EH (cell line): ENCODE data around the gene RCAN2.

ENCODE experiments used
- DNase-seq: peaks from one replicate; pipeline ENCODE4 v3.0.0-alpha.2; 2015; ENCODE audit warnings: low read depth

Gene RCAN2

DNA sequence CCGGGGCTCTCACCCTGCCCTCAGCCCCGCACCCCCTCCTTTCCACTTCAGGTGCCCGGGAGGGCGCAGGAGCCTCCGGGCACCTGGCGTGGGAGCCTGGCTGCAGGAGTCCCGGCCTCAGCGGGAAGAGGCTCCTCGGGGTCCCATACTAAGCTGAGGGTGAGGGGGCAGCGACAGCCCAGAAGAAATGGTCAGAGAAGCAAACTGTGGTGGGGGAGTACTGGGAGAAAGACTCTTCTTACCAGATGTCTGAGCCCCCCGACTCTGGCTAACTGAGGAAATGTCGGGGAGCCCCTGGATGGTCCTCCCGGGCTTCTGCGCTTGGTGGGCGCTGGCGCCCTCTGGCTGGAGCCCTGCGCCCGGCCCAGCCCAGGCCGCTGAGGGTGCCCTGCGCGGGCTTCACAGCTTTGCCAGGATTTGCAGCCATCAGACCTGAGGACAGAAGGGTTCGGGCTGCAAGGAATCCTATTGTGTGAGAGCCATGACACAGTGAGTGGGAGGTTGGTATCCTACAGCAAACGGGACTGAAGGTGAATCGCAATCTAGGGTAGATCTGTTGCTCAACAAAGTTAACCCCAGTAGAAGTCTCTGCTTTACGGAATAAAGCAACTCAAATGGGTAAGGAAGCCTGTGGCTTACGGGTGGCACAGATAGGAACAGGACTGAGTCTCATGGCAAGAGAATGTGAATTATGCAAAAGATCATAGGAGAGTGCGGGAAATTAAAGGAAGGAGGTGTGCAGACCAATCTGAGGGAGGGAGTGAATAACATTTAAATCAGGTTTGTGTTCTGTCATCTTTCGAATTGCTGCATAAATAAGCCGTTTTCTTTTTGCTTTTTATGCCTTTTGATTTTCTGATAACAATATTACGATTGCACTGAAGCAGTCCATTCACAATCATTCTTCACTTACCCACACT, 639 bp upstream of the RCAN2 start:
- peak; percentile 15 for DNase-seq

DNA sequence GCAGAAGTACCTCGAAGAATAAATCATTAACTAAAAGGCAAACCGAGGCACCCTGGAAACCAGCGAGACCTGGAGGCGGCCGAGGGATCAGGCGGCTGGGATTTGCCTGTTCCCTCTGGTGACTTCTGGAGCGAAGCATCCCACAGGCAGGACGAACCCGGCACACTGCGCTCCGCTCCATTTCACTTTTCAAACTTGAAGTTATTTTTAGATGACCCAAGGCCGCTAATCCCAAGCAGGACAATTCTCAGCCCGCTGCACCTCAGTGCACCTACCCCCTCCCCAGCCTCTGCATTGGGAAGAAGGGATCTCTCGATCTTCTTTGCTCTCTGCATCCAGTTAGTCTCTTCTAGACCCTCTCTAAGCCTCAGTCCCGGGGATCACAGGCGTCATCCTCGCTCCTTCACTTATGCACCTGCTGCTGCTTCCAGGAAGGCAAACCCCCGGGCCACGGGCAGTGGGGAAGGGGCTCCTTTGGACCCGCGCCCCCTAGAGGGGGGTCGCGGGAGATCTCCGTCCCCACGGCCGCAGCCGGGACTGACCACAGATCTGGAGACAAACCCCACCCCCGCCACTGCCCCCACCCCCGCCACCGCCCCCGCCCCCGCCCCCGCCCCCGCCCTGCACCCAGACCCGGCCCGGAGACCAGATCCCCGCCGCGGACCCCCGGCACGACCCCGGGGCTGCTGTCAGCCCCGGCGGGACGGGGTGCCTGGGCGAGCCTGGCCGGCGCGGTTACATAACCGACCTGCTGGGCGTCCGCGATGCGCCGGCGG, 636 bp downstream of the RCAN2 start:
- no peak for DNase-seq

DNA sequence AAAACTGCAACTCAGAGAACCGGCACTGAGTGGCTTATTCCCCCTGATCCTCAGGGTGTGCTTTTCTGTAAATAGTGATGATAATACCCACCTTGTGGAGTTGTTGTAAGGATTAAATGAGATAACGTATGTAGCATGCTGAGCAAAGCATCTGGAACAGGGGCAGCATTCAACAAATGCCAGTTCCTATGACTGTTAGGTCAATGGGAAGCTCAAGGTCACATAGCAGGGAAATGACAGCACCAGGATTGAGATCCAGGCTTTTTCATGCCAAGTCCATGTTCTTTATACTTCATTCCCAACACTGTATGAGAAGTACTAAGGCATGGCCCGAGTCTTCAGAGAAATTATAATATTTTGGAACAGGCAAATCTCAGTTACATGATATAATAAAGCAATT, 5.1 kb downstream of the RCAN2 start:
- DNase-seq: no peak

DNA sequence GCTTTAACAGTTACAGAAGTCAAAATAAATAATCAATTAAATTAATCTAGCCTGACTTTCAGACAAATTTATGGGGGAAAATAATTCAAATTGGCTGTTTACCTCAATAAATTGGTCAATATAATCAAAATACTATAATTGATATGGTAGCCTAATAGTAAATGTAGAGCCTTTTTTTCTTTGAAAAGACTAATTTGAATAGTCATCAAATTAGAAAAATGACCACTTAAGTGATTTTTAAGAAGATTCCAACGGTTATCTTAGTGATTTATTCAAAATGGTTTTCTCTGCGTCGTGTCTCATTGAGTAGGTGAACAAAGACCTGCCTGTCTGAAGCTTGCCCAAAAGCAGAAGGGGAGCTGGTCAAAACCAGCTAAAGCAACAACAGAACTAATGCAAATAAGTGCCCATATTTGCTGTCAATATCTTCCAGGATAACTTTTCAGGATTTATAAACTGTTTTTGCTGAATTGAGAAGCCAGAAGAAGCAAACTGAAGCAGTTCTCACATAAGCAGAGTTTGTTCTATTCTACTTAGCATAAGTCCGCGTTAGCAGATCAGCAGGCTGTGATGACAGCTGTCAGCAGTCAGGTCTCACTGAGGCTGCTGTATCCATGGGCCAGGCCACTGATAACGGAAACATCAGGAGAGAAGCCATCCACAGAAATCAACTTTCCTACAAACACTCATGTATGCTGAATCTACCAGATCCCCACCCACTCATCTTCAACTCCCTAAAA, 7.0 kb downstream of the RCAN2 start:
- DNase-seq: no peak

DNA sequence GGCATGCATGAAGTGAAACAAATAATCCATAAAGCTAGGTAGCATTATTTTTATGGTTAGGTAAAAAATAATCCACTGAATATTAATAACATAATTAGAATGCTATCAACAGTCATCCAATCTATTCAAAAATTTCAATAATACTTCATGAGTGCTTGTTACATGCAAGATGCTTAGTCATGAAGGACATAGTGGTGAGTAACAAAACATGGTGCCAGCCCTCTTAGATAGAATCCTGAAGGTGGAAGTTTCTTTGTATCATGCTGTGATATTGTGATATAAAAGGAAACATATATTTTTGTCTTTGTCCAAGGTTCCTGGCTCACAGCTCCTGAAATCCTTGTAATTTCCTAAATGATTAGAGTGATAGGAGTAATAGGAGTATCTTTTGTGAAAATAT, 14.9 kb downstream of the RCAN2 start:
- DNase-seq: no peak

DNA sequence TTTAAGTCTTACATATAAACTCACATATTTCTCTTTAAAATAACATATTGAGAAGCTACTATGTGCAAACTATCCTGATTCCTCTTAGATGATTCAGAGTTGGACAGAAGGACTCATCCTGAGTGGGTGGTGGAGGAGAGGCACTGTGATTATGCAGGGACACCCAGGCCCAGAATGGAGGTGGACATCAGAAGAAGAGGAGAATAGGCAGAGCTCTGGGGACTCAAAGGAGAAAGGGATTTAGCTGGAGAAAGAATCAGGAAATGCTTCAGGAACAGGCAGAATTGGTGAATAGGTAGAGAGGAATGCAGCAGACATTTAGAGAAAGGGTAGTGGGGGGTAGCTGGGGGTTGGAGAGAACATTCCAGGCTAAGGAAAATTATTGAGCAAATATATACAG, 17.4 kb downstream of the RCAN2 start:
- DNase-seq: peak; percentile 48

DNA sequence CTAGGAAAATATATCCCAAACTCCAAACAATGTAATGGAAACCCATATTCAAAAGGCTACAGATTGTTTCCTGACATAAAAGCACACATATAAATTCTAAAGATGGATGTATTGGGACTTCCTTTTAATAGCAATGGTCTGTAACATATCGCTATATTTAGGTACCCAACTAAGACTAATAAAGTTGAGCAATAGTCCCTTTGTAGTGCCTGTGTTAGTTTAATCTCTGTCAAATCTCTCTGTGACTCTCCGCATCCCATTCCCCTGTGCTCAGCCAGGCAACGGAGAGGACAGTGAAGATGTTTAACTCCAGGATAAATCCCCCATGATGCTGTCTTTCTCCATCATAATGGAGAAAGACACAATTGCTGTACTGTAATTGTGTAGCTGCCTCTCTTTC, 19.0 kb downstream of the RCAN2 start:
- DNase-seq: no peak

DNA sequence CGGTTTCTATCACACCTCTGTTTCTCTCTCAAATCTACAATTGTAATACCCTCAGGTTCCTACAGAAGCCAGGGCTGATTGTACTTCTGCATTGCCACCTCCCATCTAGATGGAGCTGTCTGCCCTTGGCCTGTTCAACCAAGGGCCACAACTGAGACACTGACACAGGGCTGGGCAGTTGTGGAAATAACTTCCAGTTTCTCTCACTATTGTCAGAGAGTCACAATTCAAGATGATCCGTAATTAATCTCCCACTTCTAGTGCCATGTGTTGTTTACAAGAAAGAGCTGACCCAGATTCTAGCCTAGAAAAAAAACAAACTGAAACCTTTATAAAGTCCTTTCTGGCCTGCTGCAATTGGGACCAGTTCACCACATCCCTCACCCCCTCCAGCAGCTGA, 22.2 kb downstream of the RCAN2 start:
- no peak for DNase-seq

DNA sequence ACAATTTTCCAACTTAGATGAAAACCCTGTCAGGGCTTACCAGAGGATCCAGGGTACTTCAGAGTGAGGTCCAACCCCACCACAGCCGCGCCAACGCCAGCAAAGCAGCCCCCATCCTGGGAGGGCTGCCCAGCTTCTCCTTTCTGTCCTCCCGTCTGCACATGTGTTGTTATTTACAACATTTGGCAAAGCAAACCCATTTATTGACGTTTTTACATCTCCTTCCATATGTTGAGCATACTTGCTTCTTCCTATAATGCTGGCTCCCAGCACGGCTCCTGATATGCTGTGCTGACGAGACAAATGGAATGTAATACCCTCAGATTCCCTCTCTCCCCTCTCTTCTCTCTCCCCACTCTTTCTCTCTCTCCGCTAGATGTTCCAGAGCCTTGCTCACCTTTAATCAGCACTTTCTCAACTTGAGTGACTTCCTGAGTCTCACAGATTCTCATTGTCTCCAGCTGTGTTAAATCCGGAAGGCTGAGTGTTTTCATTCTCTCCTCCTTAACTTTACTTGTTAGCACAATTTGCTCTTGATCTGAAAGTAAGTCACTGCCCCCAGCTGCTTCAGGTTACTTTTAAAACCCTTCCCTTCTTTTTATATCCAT, 22.7 kb downstream of the RCAN2 start:
- DNase-seq: no peak

DNA sequence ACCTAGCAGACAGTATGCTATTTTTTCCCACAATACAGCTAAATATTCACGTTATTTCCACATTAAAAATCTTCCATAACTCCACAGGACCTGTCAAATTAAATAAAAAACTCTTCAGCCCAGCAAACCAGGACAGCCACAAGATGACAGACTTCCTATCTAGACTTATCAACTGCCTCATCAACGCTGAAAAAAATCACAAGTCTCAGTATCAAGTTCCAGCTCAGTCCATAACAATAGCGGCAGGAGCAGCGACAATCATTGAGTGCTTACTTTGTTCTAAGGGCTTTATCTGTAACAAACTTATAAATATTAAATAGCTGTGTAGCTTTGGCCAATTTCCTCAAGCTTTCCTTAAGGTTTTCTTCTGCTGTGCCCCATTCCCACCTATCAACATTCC, 24.7 kb downstream of the RCAN2 start:
- DNase-seq: no peak

DNA sequence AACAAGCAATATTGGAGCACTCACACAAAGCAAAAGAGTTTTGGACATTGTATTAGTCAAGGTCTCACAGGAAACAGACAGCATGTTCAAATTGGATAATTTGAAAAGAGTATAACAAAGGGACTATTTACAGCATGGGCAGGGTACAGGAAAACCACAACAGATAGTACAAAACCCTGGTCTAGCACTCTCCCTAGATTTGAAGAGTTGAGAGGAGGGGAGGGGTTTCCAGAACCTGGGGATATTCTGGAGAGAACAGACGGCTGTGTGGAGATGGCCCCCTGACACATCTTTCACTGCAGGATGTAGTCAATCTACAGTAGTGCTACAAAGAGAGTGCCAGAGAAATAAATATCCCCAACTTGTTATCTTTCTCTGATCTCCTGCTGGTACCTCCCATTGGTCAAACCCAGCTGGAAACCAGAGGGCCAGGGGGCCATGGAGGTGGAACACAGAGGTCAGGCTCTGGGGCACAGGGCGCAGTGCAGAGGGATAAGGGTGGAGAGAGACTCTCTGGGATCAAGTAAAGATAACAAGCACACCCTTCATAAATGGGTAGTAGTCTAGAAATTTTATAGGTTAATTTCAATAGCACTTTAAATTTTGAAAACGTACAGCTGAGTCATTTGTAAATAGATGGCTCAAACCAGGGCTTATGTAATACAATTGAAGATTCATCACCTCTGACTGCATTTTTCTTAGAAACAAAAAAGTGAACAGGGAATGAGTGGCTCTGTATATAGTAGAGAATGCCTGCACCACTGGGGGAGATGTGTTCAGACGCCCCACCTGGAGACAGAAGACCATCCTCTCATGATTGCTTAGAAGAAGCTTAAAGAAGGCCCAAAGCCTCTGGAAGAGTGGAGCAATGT, 25.7 kb downstream of the RCAN2 start:
- DNase-seq: no peak

DNA sequence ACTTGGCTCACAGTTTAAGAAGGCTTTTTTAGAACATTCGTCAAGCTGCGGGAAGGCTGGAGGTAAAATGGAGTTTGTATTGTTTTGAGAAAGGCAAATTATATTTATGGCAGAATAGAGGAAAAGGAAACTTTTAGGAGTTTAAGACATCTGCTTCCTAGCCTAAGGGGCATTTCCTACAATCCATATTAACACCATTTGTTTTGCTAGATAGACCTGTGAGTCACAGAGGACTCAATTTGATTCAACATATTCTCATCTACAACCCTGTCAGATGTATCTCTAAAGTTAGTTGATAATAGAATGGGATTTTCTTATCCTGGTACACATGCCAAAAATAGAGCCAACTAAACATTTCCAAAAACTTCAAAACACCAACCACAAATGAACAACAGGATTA, 35.0 kb downstream of the RCAN2 start:
- peak; percentile 3 for DNase-seq

DNA sequence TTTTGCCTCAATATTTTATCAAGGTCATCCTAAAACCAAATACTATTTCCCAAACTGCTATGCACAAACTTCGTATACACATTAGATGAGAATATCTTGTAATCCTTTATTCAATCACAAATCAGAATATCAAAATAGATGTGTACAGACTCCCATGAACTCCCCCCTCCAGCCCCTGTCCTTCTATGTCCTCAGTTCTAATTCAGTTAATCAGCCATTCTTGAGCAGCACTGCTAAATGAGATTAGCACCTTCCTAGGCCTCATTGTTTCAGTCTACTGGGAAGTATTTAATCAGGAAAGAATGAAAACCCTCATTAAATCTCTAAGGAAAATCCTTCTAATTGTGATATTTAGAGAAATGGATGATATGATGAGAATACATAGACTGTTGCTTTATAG, 36.6 kb downstream of the RCAN2 start:
- DNase-seq: no peak

DNA sequence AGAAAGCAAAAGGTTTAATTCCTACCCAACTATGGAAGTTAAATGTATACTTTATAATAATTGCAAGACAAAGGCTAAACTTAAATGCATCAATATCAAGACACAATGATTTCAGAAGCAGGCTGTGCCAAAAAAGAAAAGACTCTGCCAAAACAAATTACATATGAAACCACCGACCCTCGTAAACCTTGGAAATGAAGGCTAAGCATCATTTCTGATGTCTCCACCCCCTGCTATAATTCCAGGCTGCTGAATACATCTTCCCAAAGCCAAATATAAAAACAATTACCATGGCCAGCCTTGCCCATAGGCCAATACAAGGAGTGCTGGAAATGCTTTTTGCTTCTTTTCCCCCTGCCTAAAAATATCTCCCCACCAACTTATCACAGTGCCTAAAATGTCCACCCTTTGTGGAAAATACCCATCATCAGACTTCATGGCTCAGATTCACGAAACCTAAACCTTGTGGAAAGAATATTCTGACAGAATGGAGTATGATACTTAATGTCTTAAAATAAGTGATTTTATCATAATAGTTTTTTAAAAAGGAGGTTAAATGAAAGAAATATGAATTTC, 37.4 kb downstream of the RCAN2 start:
- DNase-seq: peak; percentile 54

DNA sequence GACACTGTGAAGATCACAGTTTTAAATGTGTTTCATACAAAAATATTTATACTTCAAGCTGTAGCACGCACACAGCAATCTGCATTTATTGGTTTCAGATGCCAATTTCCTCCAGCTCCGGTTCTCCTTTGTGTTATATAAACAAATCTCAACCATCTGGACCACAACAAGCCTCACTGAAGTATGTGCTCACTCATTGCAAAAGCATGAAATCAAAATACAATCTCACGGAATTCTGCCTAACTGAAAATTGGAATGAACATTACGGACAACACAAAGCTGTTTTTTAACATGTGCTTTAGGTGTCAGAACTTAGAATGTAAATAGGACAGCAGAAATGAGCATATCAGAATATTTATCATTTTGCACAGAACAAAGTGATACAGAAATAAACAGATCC, 38.0 kb downstream of the RCAN2 start:
- DNase-seq: peak; percentile 79

DNA sequence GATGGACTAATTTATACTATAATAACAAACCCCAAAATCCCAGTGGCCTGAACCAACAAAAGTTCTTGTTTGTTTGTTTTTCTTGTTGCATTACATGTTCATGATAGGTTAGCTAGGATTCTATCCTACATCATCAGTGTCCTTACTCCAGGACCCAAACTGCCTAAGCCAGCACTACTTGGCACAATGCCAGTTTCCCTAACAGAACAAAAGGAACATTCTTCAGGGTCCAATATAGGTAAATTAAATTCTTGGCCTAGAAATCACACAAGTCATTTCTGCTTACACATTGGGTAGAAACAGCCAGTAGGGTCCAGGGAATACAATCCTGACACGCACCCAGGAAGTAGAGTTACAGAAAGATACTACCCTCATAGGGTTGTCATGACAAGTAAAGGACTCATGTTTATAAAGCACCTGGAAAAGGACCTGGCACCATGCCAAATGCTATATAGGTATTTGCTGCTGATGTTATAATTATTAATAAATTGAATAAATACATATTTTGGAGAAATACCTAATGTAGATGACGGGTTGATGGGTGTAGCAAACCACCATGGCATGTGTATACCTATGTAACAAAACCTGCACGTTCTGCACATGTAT, 38.8 kb downstream of the RCAN2 start:
- DNase-seq: no peak

DNA sequence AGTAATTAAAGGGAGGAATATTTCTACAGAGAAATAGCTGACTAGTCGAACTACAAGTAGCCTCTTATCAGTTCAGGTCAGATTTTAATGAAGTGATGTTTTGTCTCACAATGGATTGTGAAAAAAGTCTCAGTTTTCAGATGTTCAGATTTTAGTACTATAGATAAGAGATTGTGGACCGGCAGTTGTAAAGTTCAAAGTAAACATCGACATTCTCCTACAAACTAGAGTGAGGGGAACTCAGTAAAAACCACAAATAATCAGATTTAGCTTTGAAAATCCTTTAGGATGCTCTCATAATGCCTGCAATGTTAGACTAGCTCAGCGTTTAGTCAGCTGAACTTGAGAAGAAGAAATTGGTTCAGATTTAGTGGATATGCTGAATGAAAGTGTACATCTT, 39.9 kb downstream of the RCAN2 start:
- DNase-seq: no peak

DNA sequence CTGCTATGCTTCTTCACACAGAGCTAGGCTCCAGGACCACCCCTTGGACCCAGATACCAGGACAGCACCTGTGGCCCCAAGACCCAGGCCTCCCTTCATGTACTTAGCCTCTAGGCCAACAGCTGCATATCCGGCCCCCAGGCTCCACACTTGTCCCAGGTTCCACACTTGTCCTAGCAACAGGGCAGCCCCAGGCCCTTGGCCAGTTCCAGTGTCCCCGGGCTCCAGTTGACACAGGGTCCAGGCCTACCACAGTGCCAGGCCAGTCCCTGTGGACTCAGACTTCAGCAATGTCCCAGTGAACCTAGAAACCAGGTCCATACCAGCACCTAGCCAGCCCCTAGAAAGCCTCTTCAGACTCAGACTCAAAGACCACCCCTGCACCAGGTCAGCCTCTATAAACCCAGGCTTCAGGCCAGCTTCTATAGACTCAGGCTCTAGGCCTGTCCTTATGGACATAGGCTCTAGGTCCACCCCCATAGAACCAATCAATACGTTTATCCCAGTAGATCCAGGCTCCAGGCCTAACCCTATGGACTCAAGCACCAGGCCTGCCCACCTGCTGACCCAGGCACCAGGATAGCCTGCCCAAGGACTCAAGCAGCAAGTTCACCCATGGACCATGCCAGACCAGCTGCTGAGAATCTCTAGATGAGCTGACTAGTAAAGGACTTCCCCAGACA, 46.3 kb downstream of the RCAN2 start:
- DNase-seq: no peak

DNA sequence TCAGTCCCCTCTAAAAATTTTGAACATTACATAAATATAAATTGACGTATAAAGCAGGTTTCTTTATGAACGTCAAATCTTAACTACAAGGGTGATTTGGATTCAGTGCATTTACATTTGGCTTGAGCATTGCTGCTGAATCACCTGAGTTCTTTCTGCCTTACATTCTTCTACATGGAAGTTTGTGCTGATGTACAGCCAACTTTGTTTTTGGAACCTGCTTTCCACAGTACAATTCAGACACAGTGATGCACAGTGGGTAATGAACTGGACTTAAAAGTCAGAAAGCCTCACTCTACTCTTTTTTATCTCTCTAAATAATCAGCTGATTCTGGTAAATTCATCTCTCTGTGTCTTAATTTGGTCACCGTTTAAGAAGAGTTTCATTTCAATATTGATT, 47.6 kb downstream of the RCAN2 start:
- DNase-seq: no peak

DNA sequence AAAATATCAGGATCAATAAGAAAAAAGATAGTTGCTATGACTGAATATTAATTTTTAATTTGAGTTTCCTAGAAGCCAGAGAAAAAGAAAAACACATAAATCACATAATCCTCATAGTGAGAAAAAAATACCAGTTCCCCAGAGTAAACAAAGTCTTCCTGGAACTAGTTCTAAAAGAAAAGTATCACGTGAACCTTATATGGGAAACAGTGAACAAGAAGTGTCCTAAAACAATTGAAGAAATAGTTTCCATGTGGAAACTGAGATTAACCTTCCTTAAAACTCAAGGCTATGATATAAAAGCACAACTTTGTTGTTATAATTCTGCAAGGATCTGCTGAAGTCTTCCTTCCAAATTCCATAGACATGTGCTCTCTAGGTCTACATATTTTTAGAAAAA, 50.6 kb downstream of the RCAN2 start:
- no peak for DNase-seq
